ENCODE results near the gene GRWD1.

GRWD1 gene

GRCh38 chr19:48415395-48415794 lies 30.4 kb upstream of the GRWD1 start:
- DNase-seq (ENCODE audit: low read depth), result peak; percentile 53
- H3K4me3 ChIP-seq (ENCODE audit: low read length), result no peak overlapping the region
- TF ChIP-seq CTCF (conservative IDR thresholded peaks at IDR 0.05; ENCODE audit: low read length), result no peak

GRCh38 chr19:48415806-48416221 lies 30.0 kb upstream of the GRWD1 start:
- TF ChIP-seq CTCF (conservative IDR thresholded peaks at IDR 0.05; ENCODE audit: low read length), result no peak
- no peak overlapping the region for H3K4me3 ChIP-seq (ENCODE audit: low read length)
- DNase-seq (ENCODE audit: low read depth), result no peak

GRCh38 chr19:48417421-48417820 lies 28.4 kb upstream of the GRWD1 start:
- no peak for DNase-seq (ENCODE audit: low read depth)
- TF ChIP-seq CTCF (conservative IDR thresholded peaks at IDR 0.05; ENCODE audit: low read length), result no peak
- no peak overlapping the region for H3K4me3 ChIP-seq (ENCODE audit: low read length)

DNA sequence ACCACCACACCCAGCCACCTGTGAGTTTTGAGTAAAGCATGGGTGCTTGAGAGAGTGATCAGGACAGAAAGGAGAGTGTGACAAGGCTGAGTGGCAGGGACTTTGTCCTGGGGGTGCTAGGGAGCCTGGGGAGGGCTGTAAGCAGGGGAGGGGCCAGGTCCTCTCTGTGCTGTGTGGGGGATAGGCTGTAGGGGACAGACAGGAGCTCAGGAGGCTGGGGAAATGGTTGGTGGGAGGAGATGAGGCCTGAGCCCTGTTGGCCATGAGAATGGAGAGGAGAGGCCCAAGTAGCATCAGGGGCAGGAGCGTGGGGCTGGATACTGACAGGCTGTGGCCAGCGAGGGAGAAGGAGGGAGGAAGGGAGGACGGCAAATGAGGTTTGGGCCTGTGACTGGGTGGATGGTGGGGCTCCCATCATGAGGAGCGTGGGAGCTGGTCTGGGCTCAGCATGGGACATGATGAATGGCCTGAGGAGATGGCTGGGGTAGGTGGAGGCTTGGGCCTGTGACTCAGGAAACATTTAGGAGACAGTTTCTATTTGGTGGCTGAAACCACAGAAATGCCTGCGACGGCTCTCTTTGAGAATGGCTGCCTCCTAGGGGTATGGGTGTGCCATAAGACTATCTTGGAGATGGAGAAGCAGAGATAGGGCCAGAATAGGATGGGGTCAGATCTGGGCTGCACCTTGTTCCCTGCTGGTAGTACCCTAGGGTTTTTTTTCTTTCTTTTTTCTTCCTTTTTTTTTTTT lies 27.3 kb upstream of the GRWD1 start:
- peak; percentile 20 for TF ChIP-seq CTCF (conservative IDR thresholded peaks at IDR 0.05; ENCODE audit: low read length)
- no peak overlapping the region for H3K4me3 ChIP-seq (ENCODE audit: low read length)
- peak; percentile 49 for DNase-seq (ENCODE audit: low read depth)

DNA sequence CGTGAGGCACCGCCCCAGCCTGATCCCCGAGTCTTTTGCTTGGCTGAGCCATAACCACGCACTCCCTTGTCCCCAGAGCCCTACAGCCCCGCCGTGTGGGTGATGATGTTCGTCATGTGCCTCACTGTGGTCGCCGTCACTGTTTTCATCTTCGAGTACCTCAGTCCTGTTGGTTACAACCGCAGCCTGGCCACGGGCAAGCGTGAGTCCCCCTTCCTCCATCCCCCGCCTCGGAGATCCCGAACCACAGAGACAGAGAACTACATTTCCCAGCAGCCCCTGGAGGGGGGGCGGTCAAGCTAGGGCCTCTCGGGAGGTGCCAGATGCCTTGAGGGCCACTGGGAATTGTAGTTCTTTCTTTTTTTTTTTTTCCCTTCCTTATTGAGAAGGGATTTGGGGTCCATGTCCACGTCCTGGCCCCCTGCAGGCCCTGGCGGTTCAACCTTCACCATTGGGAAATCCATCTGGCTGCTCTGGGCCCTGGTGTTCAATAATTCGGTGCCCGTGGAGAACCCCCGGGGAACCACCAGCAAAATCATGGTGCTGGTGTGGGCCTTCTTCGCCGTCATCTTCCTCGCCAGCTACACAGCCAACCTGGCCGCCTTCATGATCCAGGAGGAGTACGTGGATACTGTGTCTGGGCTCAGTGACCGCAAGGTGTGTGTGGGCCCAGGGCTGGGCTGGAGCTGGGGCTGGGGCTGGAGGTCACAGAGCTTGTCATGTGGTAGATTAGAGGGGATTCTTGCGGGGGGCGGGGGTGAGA lies 26.4 kb upstream of the GRWD1 start:
- no peak for TF ChIP-seq CTCF (conservative IDR thresholded peaks at IDR 0.05; ENCODE audit: low read length)
- no peak overlapping the region for H3K4me3 ChIP-seq (ENCODE audit: low read length)
- DNase-seq (ENCODE audit: low read depth), result peak; percentile 35

DNA sequence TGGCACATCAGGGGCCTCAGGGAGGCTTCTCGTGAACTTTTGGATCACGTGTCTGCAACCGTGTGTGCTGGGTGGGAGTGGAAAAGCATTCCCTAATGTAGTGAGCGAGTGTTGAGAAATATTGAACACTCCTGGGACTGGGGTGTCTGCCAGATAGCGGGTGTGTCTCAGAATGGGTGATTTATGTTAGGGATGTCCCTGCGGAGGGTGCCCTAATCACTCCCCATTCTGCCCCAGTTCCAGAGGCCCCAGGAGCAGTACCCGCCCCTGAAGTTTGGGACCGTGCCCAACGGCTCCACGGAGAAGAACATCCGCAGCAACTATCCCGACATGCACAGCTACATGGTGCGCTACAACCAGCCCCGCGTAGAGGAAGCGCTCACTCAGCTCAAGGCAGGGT lies 24.2 kb upstream of the GRWD1 start:
- no peak for DNase-seq (ENCODE audit: low read depth)
- no peak for TF ChIP-seq CTCF (conservative IDR thresholded peaks at IDR 0.05; ENCODE audit: low read length)

More for the DNA sequence above, 24.2 kb upstream of the GRWD1 start:
- no peak overlapping the region for H3K4me3 ChIP-seq (ENCODE audit: low read length)
